ENCODE data around the gene MUC4. TPM values are rescaled to one million over a fixed set of nuclear protein-coding genes. Genes with fewer than 3 reads are reported as not detected.

Gene MUC4
- polyA plus RNA-seq, 3 donors, result not detected

- no peak overlapping the region for H3K27ac ChIP-seq (ENCODE audit: low read depth in 1 of 2, low read length in 2 of 2)
- Mint-ChIP-seq H3K9me3 (peaks cover 0 to 13% (median 3%) of the 10 kb centered on the region in 7 donors), H3K4me3 (no peak overlapping the region), H3K27me3 (ENCODE audit: low read depth in 3 of 3) (peaks cover 0 to 23% (median 14%) of the 10 kb centered on the region in 3 donors), H3K36me3 (no peaks in the 10 kb centered on the region), H3K4me1 (no peaks in the 10 kb centered on the region), H3K27ac (no peak overlapping the region)
- 72% methylated on average over 8 of the region's 10 CpGs for WGBS (ENCODE audit: insufficient coverage)
- no peak for TF ChIP-seq CTCF (IDR thresholded peaks at IDR 0.05)
- H3K79me2 ChIP-seq (ENCODE audit: insufficient read depth, low read length), result no peaks in the 10 kb centered on the region
- H3K36me3 ChIP-seq (replicated peaks in 1 of 2; ENCODE audit: control insufficient read depth in 1 of 2, insufficient read depth in 2 of 2, low read length in 2 of 2), result no peaks in the 10 kb centered on the region
- H3K4me2 ChIP-seq (replicated peaks; ENCODE audit: extremely low read depth, low read length, poor library complexity, severe bottlenecking), result no peak overlapping the region
- H3K9ac ChIP-seq (ENCODE audit: insufficient read depth, low read length, poor library complexity, severe bottlenecking), result no peak overlapping the region
- no peak overlapping the region for H2AFZ ChIP-seq (ENCODE audit: insufficient read depth, low read depth, low read length, poor library complexity, severe bottlenecking)
- no peak for DNase-seq
- peaks cover 0 to 1% of the 10 kb centered on the region in 2 donors for H3K27me3 ChIP-seq (ENCODE audit: control insufficient read depth in 2 of 2, insufficient read depth in 2 of 2, low read length in 2 of 2)
- H3K9me3 ChIP-seq (replicated peaks in 1 of 2; ENCODE audit: control insufficient read depth in 1 of 2, insufficient read depth in 1 of 2, low read length in 2 of 2), result no peaks in the 10 kb centered on the region
- no peaks in the 10 kb centered on the region for H4K20me1 ChIP-seq (ENCODE audit: insufficient read depth, low read length)
- intact Hi-C loops (cut with micrococcal nuclease), result no loop called here
- no peaks in the 10 kb centered on the region for H3K4me1 ChIP-seq (ENCODE audit: control insufficient read depth in 1 of 2, insufficient read depth in 2 of 2, low read length in 2 of 2)
- H3K4me3 ChIP-seq (replicated peaks in 1 of 3; ENCODE audit: low read depth in 2 of 3, low read length in 3 of 3), result no peak overlapping the region
Observed at GRCh38 chr3:195767792-195768191, 43.9 kb downstream of the MUC4 start.

- H3K4me3 ChIP-seq (replicated peaks in 1 of 3; ENCODE audit: low read depth in 2 of 3, low read length in 3 of 3), result no peak overlapping the region
- H3K27me3 ChIP-seq (ENCODE audit: control insufficient read depth in 2 of 2, insufficient read depth in 2 of 2, low read length in 2 of 2), result peaks cover 1 to 4% of the 10 kb centered on the region in 2 donors
- H3K27ac ChIP-seq (ENCODE audit: low read depth in 1 of 2, low read length in 2 of 2), result no peak overlapping the region
- no peak overlapping the region for H3K4me2 ChIP-seq (replicated peaks; ENCODE audit: extremely low read depth, low read length, poor library complexity, severe bottlenecking)
- 95% methylated on average over 13 of the region's 14 CpGs for WGBS (ENCODE audit: insufficient coverage)
- H3K9me3 Mint-ChIP-seq, result peaks cover 0 to 11% (median 3%) of the 10 kb centered on the region in 7 donors
- H4K20me1 ChIP-seq (ENCODE audit: insufficient read depth, low read length), result no peaks in the 10 kb centered on the region
- intact Hi-C loops (cut with micrococcal nuclease), result no loop called here
- no peak overlapping the region for H2AFZ ChIP-seq (ENCODE audit: insufficient read depth, low read depth, low read length, poor library complexity, severe bottlenecking)
- peaks cover 4 to 32% (median 17%) of the 10 kb centered on the region in 3 donors for H3K27me3 Mint-ChIP-seq (ENCODE audit: low read depth in 3 of 3)
- no peaks in the 10 kb centered on the region for H3K79me2 ChIP-seq (ENCODE audit: insufficient read depth, low read length)
- H3K4me3 Mint-ChIP-seq, result no peak overlapping the region
- no peak for DNase-seq
- TF ChIP-seq CTCF (IDR thresholded peaks at IDR 0.05), result no peak
- H3K9me3 ChIP-seq (replicated peaks in 1 of 2; ENCODE audit: control insufficient read depth in 1 of 2, insufficient read depth in 1 of 2, low read length in 2 of 2), result no peaks in the 10 kb centered on the region
- no peaks in the 10 kb centered on the region for H3K4me1 ChIP-seq (ENCODE audit: control insufficient read depth in 1 of 2, insufficient read depth in 2 of 2, low read length in 2 of 2)
- H3K27ac Mint-ChIP-seq, result peak overlapping the region in 1 of 7 donors; percentile 37
- H3K9ac ChIP-seq (ENCODE audit: insufficient read depth, low read length, poor library complexity, severe bottlenecking), result no peak overlapping the region
- no peaks in the 10 kb centered on the region for H3K4me1 Mint-ChIP-seq
- H3K36me3 ChIP-seq (replicated peaks in 1 of 2; ENCODE audit: control insufficient read depth in 1 of 2, insufficient read depth in 2 of 2, low read length in 2 of 2), result no peaks in the 10 kb centered on the region
- H3K36me3 Mint-ChIP-seq, result no peaks in the 10 kb centered on the region
Observed at GRCh38 chr3:195766671-195767070, 45.1 kb downstream of the MUC4 start.

Data from CD14-positive monocyte (primary cell).